Lower lobe of right lung (tissue), 2 donors: Measurements from ENCODE around the gene YAP1. TPM values are rescaled to one million over a fixed set of nuclear protein-coding genes. Genes with fewer than 3 reads are reported as not detected.

Experiments used
- ATAC-seq, 2 donors: fragments of 200-7000 bp; cut with Tn5 transposase; one replicate each; pipeline ENCODE4 v1.9.1; 2020 to 2022; ENCODE audit warnings: mild to moderate bottlenecking in 2 of 2, moderate library complexity in 2 of 2
- DNase-seq: peaks from one replicate; pipeline ENCODE4 v3.0.0-alpha.2; 2020
- H3K27ac ChIP-seq: fragments of 200-600 bp; one replicate; pipeline ENCODE4 v1.8.0; 2022
- H3K27me3 ChIP-seq: fragments of 200-600 bp; one replicate; pipeline ENCODE4 v1.8.0; 2022; ENCODE audit warnings: low read depth
- H3K36me3 ChIP-seq: fragments of 200-600 bp; one replicate; pipeline ENCODE4 v1.8.0; 2022; ENCODE audit warnings: mild to moderate bottlenecking
- H3K4me1 ChIP-seq: fragments of 200-600 bp; one replicate; pipeline ENCODE4 v1.8.0; 2022
- H3K4me3 ChIP-seq: fragments of 200-600 bp; one replicate; pipeline ENCODE4 v1.8.0; 2022; ENCODE audit warnings: mild to moderate bottlenecking
- H3K9me3 ChIP-seq: fragments of 200-600 bp; one replicate; pipeline ENCODE4 v1.8.0; 2022
- CTCF ChIP-seq: fragments of 200-600 bp; IDR thresholded peaks from one replicate; pipeline ENCODE4 v1.8.0; 2022; ENCODE audit warnings: antibody characterized with exemption, mild to moderate bottlenecking
- intact Hi-C: fragments of 100-400 bp; cut with DNase I; formaldehyde crosslinking; loops from one replicate; pipeline ENCODE4 v1.11.0; 2022
- total RNA-seq: library from RNA; stranded (reverse); fragmentation: NEBNext Ultra II Directional; extraction: Animal tissue kit (Norgen Biotek cat#: 25700); gene quantifications from one replicate; pipeline ENCODE4 v1.2.1, GENCODE V29; 2021
- donor health status: DM: no; HTN: yes; CAD: no; lungs with severe emphysema.

The YAP1 gene
- total RNA-seq, 1 donor from 2014 or later, result 105 TPM

- no peak for DNase-seq
- Histone ChIP-seq H3K4me1 (no peaks in the 10 kb centered on the region), H3K36me3 (no peaks in the 10 kb centered on the region), H3K4me3 (no peak overlapping the region), H3K9me3 (peaks cover 20% of the 10 kb centered on the region), H3K27me3 (no peaks in the 10 kb centered on the region), H3K27ac (no peak overlapping the region)
- TF ChIP-seq CTCF, result no peak
- no peak for ATAC-seq
- intact Hi-C loops, result no loop called here
These were observed 38.5 kb upstream of the YAP1 start for GRCh38 chr11:102071497-102072472.

- TF ChIP-seq CTCF, result no peak
- H3K36me3 ChIP-seq, result no peaks in the 10 kb centered on the region
- ATAC-seq (no peak), DNase-seq (no peak)
- H3K27me3 ChIP-seq, result no peaks in the 10 kb centered on the region
- no peak overlapping the region for H3K4me3 ChIP-seq
- no peak overlapping the region for H3K27ac ChIP-seq
- H3K9me3 ChIP-seq, result peaks cover 20% of the 10 kb centered on the region
- intact Hi-C loops, result no loop called here
- no peaks in the 10 kb centered on the region for H3K4me1 ChIP-seq
These were observed 37.0 kb upstream of the YAP1 start for GRCh38 chr11:102073253-102073652.

- H3K36me3 ChIP-seq, result no peaks in the 10 kb centered on the region
- TF ChIP-seq CTCF, result no peak
- H3K27ac ChIP-seq, result no peak overlapping the region
- H3K4me1 ChIP-seq, result no peaks in the 10 kb centered on the region
- no peaks in the 10 kb centered on the region for H3K9me3 ChIP-seq
- no peaks in the 10 kb centered on the region for H3K27me3 ChIP-seq
- intact Hi-C loops, result no loop called here
- DNase-seq (no peak), ATAC-seq (no peak)
- no peak overlapping the region for H3K4me3 ChIP-seq
These were observed 30.6 kb upstream of the YAP1 start for GRCh38 chr11:102079625-102080024.

- DNase-seq, result no peak
- Histone ChIP-seq H3K27ac (no peak overlapping the region), H3K4me1 (no peaks in the 10 kb centered on the region), H3K4me3 (no peak overlapping the region), H3K9me3 (no peaks in the 10 kb centered on the region), H3K27me3 (no peaks in the 10 kb centered on the region), H3K36me3 (no peaks in the 10 kb centered on the region)
- TF ChIP-seq CTCF, result no peak
- intact Hi-C loops, result no loop called here
- no peak for ATAC-seq
These were observed 28.9 kb upstream of the YAP1 start for GRCh38 chr11:102081313-102081712.

GRCh38 chr11:102085864-102086551 lies 24.2 kb upstream of the YAP1 start:
- Histone ChIP-seq H3K36me3 (no peaks in the 10 kb centered on the region), H3K27me3 (no peaks in the 10 kb centered on the region), H3K27ac (no peak overlapping the region), H3K4me1 (no peaks in the 10 kb centered on the region), H3K4me3 (no peak overlapping the region), H3K9me3 (no peaks in the 10 kb centered on the region)
- intact Hi-C loops, result no loop called here
- DNase-seq (no peak), ATAC-seq (no peak)
- no peak for TF ChIP-seq CTCF
